Measurements from ENCODE around the gene SEMA6B.

GRCh38 chr19:4590559-4590958 lies 31.1 kb upstream of the SEMA6B start:
- TF ChIP-seq CTCF (conservative IDR thresholded peaks at IDR 0.05; ENCODE audit: low read depth, low read length) (no peak), MAFK (IDR thresholded peaks at IDR 0.05; ENCODE audit: low read depth, low read length) (no peak), POLR2A (IDR thresholded peaks at IDR 0.05; ENCODE audit: low read depth, low read length) (no peak), BHLHE40 (IDR thresholded peaks at IDR 0.05; ENCODE audit: low read depth, low read length) (no peak), CEBPB (IDR thresholded peaks at IDR 0.05; ENCODE audit: low read depth, low read length) (no peak), NFE2L2 (IDR thresholded peaks at IDR 0.05; ENCODE audit: low read depth, low read length) (no peak), RAD21 (IDR thresholded peaks at IDR 0.05; ENCODE audit: low read length) (no peak), ELK1 (IDR thresholded peaks at IDR 0.05; ENCODE audit: borderline replicate concordance, low read depth, low read length) (no peak), CHD1 (IDR thresholded peaks at IDR 0.05; ENCODE audit: low read depth, low read length) (no peak), SMC3 (IDR thresholded peaks at IDR 0.05; ENCODE audit: low read depth, low read length) (no peak), RFX5 (IDR thresholded peaks at IDR 0.05; ENCODE audit: low read depth, low read length) (no peak)
